ENCODE results near the gene FOXP3. TPM values are rescaled to one million over a fixed set of nuclear protein-coding genes. Genes with fewer than 3 reads are reported as not detected.
"Not testable (repeated sequence)": the region's sequence is repeated elsewhere in the genome, so short reads cannot be mapped to it uniquely, and the experiment has no call there.

FOXP3 gene
- total and polyA plus RNA-seq, 2 of the 8 experiments (the other 6 are each of a cell fraction or from before 2014, with no cell fraction given): 0.37 to 0.54 TPM

- TF ChIP-seq, protein P1, sequence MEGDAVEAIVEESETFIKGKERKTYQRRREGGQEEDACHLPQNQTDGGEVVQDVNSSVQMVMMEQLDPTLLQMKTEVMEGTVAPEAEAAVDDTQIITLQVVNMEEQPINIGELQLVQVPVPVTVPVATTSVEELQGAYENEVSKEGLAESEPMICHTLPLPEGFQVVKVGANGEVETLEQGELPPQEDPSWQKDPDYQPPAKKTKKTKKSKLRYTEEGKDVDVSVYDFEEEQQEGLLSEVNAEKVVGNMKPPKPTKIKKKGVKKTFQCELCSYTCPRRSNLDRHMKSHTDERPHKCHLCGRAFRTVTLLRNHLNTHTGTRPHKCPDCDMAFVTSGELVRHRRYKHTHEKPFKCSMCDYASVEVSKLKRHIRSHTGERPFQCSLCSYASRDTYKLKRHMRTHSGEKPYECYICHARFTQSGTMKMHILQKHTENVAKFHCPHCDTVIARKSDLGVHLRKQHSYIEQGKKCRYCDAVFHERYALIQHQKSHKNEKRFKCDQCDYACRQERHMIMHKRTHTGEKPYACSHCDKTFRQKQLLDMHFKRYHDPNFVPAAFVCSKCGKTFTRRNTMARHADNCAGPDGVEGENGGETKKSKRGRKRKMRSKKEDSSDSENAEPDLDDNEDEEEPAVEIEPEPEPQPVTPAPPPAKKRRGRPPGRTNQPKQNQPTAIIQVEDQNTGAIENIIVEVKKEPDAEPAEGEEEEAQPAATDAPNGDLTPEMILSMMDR (IDR thresholded peaks at IDR 0.05; ENCODE audit: control extremely low read depth in 1 of 3, insufficient read depth in 1 of 3, low read depth in 1 of 3, low read length in 3 of 3): no peak
- no peak for TF ChIP-seq GTF2F1 (IDR thresholded peaks at IDR 0.05; ENCODE audit: borderline replicate concordance, low read depth, low read length)
- no peak for TF ChIP-seq RXRA (IDR thresholded peaks at IDR 0.05; ENCODE audit: insufficient read depth, low read depth, low read length)
- TF ChIP-seq ASH2L (IDR thresholded peaks at IDR 0.05; ENCODE audit: low read length): no peak
- TF ChIP-seq FOSL1 (IDR thresholded peaks at IDR 0.05; ENCODE audit: insufficient read depth, low read depth, low read length): no peak
- no peak for TF ChIP-seq POLR2A (IDR thresholded peaks at IDR 0.05; ENCODE audit: control extremely low read depth in 1 of 2, low read depth in 2 of 2, low read length in 2 of 2)
- no peak for TF ChIP-seq SIRT6 (IDR thresholded peaks at IDR 0.05; ENCODE audit: low read length)
- TF ChIP-seq RFX5 (IDR thresholded peaks at IDR 0.05; ENCODE audit: borderline replicate concordance, low read depth, low read length): no peak
- TF ChIP-seq JUND (IDR thresholded peaks at IDR 0.05; ENCODE audit: low read length): no peak
Measured at GRCh38 chrX:49300703-49301102, 36.2 kb upstream of the FOXP3 start (continued).

DNA sequence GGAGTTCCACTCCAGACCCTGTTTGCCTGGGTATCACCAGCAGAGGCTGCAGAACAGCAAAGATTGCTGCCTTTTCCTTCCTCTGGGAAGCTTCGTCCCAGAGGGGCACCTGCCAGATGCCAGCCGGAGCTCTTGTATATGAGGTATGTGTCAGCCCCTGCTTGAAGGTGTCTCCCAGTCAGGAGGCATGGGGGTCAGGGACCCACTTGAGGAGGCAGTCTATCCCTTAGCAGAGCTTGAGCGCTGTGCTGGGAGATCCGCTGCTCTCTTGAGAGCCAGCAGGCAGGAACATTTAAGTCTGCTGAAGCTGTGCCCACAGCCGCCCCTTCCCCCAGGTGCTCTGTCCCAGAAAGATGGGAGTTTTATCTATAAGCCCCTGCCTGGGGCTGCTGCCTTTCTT lies 34.8 kb upstream of the FOXP3 start:
- H2AK5ac ChIP-seq (ENCODE audit: low read depth, low read length); H4K8ac ChIP-seq (ENCODE audit: extremely low read depth, insufficient read depth, low read length); H2BK12ac ChIP-seq (ENCODE audit: low read depth, low read length); H2BK20ac ChIP-seq (ENCODE audit: low read length); H3K4me1 ChIP-seq (replicated peaks in 1 of 4; ENCODE audit: control insufficient read depth in 3 of 4, insufficient read depth in 4 of 4, low read length in 3 of 4); H3K79me1 ChIP-seq (ENCODE audit: low read depth, low read length); H3K4ac ChIP-seq (replicated peaks; ENCODE audit: insufficient read length, low read depth, low read length); CTCF ChIA-PET (ENCODE audit: partially characterized antibody); H3K56ac ChIP-seq (replicated peaks; ENCODE audit: insufficient read length, low read depth, low read length); H3K4me3 ChIP-seq (ENCODE audit: extremely low read depth in 1 of 4, insufficient read depth in 2 of 4, low read depth in 3 of 4, low read length in 4 of 4); H2BK5ac ChIP-seq (ENCODE audit: low read depth, low read length); H4K91ac ChIP-seq (replicated peaks; ENCODE audit: insufficient read length, low read length); H2BK120ac ChIP-seq (replicated peaks; ENCODE audit: low read depth, low read length); H2AFZ ChIP-seq (ENCODE audit: low read length); POLR2A ChIA-PET (ENCODE audit: partially characterized antibody); H3K79me2 ChIP-seq (ENCODE audit: control insufficient read depth in 1 of 2, insufficient read depth in 2 of 2, low read length in 2 of 2); H3K36me3 ChIP-seq (ENCODE audit: control insufficient read depth in 2 of 4, insufficient read depth in 4 of 4, low read length in 3 of 4); FAIRE-seq; H3K9me3 ChIP-seq (ENCODE audit: insufficient read depth in 2 of 2, low read depth in 1 of 2, low read length in 1 of 2); H4K5ac ChIP-seq (ENCODE audit: insufficient read length, low read depth, low read length); H3K27ac ChIP-seq (ENCODE audit: low read depth, low read length); H3K27me3 ChIP-seq (replicated peaks in 1 of 4; ENCODE audit: control insufficient read depth in 3 of 4, extremely low read depth in 1 of 4, insufficient read depth in 3 of 4, low read length in 3 of 4); H3K14ac ChIP-seq (ENCODE audit: insufficient read length); H3K18ac ChIP-seq (ENCODE audit: extremely low read depth, low read length); DNase-seq (ENCODE audit: low read depth in 1 of 2, low spot score in 2 of 2); H3K23me2 ChIP-seq (ENCODE audit: low read depth, low read length); H3K23ac ChIP-seq (ENCODE audit: insufficient read length); H4K20me1 ChIP-seq (replicated peaks in 1 of 2; ENCODE audit: control insufficient read depth in 1 of 2, insufficient read depth in 2 of 2, low read length in 2 of 2); H2BK15ac ChIP-seq (ENCODE audit: low read length); H3K9ac ChIP-seq (replicated peaks in 1 of 4; ENCODE audit: extremely low read depth in 1 of 4, low read depth in 3 of 4, low read length in 3 of 4); H3K4me2 ChIP-seq (ENCODE audit: insufficient read depth in 1 of 2, low read depth in 2 of 2, low read length in 2 of 2): not testable (repeated sequence)
- WGBS, 2 experiments (ENCODE audit: extremely low coverage in 1 of 2, insufficient coverage in 1 of 2, insufficient read length in 1 of 2, insufficient replicate concordance in 2 of 2, low coverage in 1 of 2, low lambda C conversion rate in 2 of 2, missing lambda C conversion rate in 1 of 2): 92% methylated on average over 2 of the region's 5 CpGs; no CpG with 5 or more reads in 1 of the 2 experiments

Measured in H1 (cell line).